ENCODE data around the gene MKLN1.
A peak's percentile ranks its signal among the peaks of the same experiment; 100 is the strongest.
"Not testable (repeated sequence)": the region's sequence is repeated elsewhere in the genome, so short reads cannot be mapped to it uniquely, and the experiment has no call there.

MKLN1 gene

GRCh38 chr7:131502810-131503508 lies 175.3 kb downstream of the MKLN1 start:
- peak; percentile 55 for DNase-seq (ENCODE audit: low read depth, low spot score)
- in situ Hi-C loops (cut with HindIII; ENCODE audit: low sequenced_read_pairs), result no loop called here
- no peak for TF ChIP-seq CTCF (IDR thresholded peaks at IDR 0.05; ENCODE audit: low read depth, low read length)
- no peak overlapping the region for H3K4me3 ChIP-seq (ENCODE audit: low read depth, low read length)

- no peak for TF ChIP-seq CTCF (IDR thresholded peaks at IDR 0.05; ENCODE audit: low read depth, low read length)
- DNase-seq (ENCODE audit: low read depth, low spot score), result no peak
- in situ Hi-C loops (cut with HindIII; ENCODE audit: low sequenced_read_pairs), result no loop called here
- H3K4me3 ChIP-seq (ENCODE audit: low read depth, low read length), result no peak overlapping the region
These were observed 176.0 kb downstream of the MKLN1 start for GRCh38 chr7:131503639-131504038.

- in situ Hi-C loops (cut with HindIII; ENCODE audit: low sequenced_read_pairs), result no loop called here
These were observed 176.7 kb downstream of the MKLN1 start for GRCh38 chr7:131504157-131504899.

GRCh38 chr7:131505037-131505620 lies 177.5 kb downstream of the MKLN1 start:
- DNase-seq (ENCODE audit: low read depth, low spot score); in situ Hi-C loops (cut with HindIII; ENCODE audit: low sequenced_read_pairs); H3K4me3 ChIP-seq (ENCODE audit: low read depth, low read length): not testable (repeated sequence)

More at GRCh38 chr7:131504157-131504899, 176.7 kb downstream of the MKLN1 start:
- no peak for DNase-seq (ENCODE audit: low read depth, low spot score)
- TF ChIP-seq CTCF (IDR thresholded peaks at IDR 0.05; ENCODE audit: low read depth, low read length), result no peak
- H3K4me3 ChIP-seq (ENCODE audit: low read depth, low read length), result no peak overlapping the region

- in situ Hi-C loops (cut with HindIII; ENCODE audit: low sequenced_read_pairs), result no loop called here
- TF ChIP-seq CTCF (IDR thresholded peaks at IDR 0.05; ENCODE audit: low read depth, low read length), result no peak
- DNase-seq (ENCODE audit: low read depth, low spot score), result no peak
- H3K4me3 ChIP-seq (ENCODE audit: low read depth, low read length), result no peak overlapping the region
These were observed 178.2 kb downstream of the MKLN1 start for GRCh38 chr7:131505636-131506557.

- no peak for DNase-seq (ENCODE audit: low read depth, low spot score)
- H3K4me3 ChIP-seq (ENCODE audit: low read depth, low read length), result no peak overlapping the region
- TF ChIP-seq CTCF (IDR thresholded peaks at IDR 0.05; ENCODE audit: low read depth, low read length), result no peak
- in situ Hi-C loops (cut with HindIII; ENCODE audit: low sequenced_read_pairs), result no loop called here
These were observed 178.9 kb downstream of the MKLN1 start for GRCh38 chr7:131506597-131506996.
